SK-N-MC (cell line): ENCODE measurements around the gene NANP.
"Not testable (repeated sequence)": the region's sequence is repeated elsewhere in the genome, so short reads cannot be mapped to it uniquely, and the experiment has no call there.

ENCODE experiments used
- DNase-seq: peaks from one replicate; pipeline ENCODE4 v3.0.0-alpha.2; 2011; ENCODE audit warnings: low read depth, low spot score
- H3K27ac ChIP-seq: fragments of 200-600 bp; sonication (generic); 2 replicates; pipeline ENCODE4 v1.5.1; 2016; ENCODE audit warnings: mixed run types
- H3K36me3 ChIP-seq: fragments of 200-600 bp; sonication (generic); 2 replicates; pipeline ENCODE4 v1.6.1; 2017; ENCODE audit warnings: antibody characterized with exemption, low read length, mixed read lengths; ENCODE audit not compliant: insufficient read depth
- H3K4me3 ChIP-seq: fragments of 200-600 bp; sonication (generic); 2 replicates; pipeline ENCODE4 v1.5.1; 2016
- H3K9ac ChIP-seq: fragments of 200-600 bp; sonication (generic); 2 replicates; pipeline ENCODE4 v1.8.0; 2017; ENCODE audit warnings: mixed run types, mixed read lengths; ENCODE audit not compliant: insufficient read length
- H3K9me3 ChIP-seq: fragments of 200-600 bp; sonication (generic); 2 replicates; pipeline ENCODE4 v1.6.1; 2017; ENCODE audit warnings: low read depth, mild to moderate bottlenecking, antibody characterized with exemption, low read length, moderate library complexity, mixed read lengths
- EZH2 ChIP-seq: fragments of 200-600 bp; sonication (generic); IDR thresholded peaks from one replicate; pipeline ENCODE4 v1.6.1; 2017; ENCODE audit warnings: antibody characterized with exemption
- FOXP2 ChIP-seq: optimal IDR thresholded peaks from 2 replicates; pipeline ENCODE3; 2011; ENCODE audit warnings: mild to moderate bottlenecking, moderate library complexity; ENCODE audit not compliant: insufficient read depth; ENCODE audit errors: extremely low read length, control extremely low read depth
- POLR2AphosphoS5 ChIP-seq: IDR thresholded peaks from 2 replicates; pipeline ENCODE4 v1.6.1; 2012; ENCODE audit warnings: mild to moderate bottlenecking, low read depth, low read length, borderline replicate concordance

NANP gene

GRCh38 chr20:25600632-25601031, 23.2 kb downstream of the NANP start:
- TF ChIP-seq POLR2AphosphoS5 (no peak), EZH2 (no peak), FOXP2 (no peak)
- Histone ChIP-seq H3K9ac (no peak overlapping the region), H3K9me3 (no peaks in the 10 kb centered on the region), H3K27ac (no peak overlapping the region), H3K4me3 (no peak overlapping the region), H3K36me3 (no peaks in the 10 kb centered on the region)
- no peak for DNase-seq

DNA sequence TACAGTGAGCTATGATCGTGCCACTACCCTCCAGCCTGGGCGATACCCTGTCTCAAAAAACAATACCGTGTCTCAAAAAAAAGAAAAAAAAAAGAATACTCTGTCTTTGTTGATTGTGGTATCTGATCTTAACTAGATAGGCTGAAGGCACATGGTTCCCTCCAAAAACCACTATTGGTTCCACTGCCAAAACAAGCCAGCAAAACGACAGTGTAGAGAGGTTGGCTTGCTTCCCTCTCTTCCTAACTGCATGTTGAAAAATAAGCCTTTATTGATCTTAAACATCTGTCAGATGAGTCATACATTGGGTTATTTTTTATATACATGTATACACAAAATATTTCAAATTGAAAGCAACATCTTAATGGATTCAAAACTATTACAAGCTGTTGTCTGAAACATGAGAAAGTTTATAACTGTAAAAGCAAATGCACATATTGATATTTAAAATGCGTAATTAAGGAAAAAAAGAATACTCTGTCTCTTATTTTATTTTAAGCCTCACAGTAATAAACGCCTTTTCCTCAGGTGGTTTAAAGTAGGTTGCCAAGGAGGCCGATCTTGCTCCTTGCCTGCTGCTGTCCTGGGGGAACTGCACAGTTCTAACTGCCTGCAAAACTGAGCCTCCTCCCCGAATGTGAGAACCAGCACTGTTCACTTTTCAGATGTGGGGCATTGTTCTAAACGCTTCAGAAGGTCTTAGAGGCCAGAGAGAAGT, 31.5 kb downstream of the NANP start:
- Histone ChIP-seq H3K27ac (no peak overlapping the region), H3K9me3 (no peaks in the 10 kb centered on the region), H3K4me3 (no peak overlapping the region), H3K9ac (no peak overlapping the region), H3K36me3 (no peaks in the 10 kb centered on the region)
- no peak for DNase-seq
- TF ChIP-seq FOXP2, result no peak
- TF ChIP-seq EZH2, result no peak
- no peak for TF ChIP-seq POLR2AphosphoS5

GRCh38 chr20:25590778-25591177, 33.0 kb downstream of the NANP start:
- H3K27ac ChIP-seq, H3K9me3 ChIP-seq, DNase-seq, H3K4me3 ChIP-seq, H3K36me3 ChIP-seq, H3K9ac ChIP-seq: not testable (repeated sequence)

GRCh38 chr20:25588491-25588890, 35.3 kb downstream of the NANP start:
- TF ChIP-seq FOXP2, result no peak
- no peak for TF ChIP-seq EZH2
- no peak for TF ChIP-seq POLR2AphosphoS5
- H3K9me3 ChIP-seq, result no peaks in the 10 kb centered on the region

GRCh38 chr20:25587536-25587935, 36.3 kb downstream of the NANP start:
- no peak for TF ChIP-seq FOXP2
- no peak for DNase-seq
- no peak overlapping the region for H3K4me3 ChIP-seq
- H3K9ac ChIP-seq, result no peak overlapping the region
- no peak overlapping the region for H3K27ac ChIP-seq
- H3K36me3 ChIP-seq, result 0 out of 2 replicates have a peak, but pooled peaks cover 5% of the 10 kb centered on the region
- no peaks in the 10 kb centered on the region for H3K9me3 ChIP-seq

More at GRCh38 chr20:25588491-25588890, 35.3 kb downstream of the NANP start:
- DNase-seq, result no peak
- Histone ChIP-seq H3K4me3 (no peak overlapping the region), H3K36me3 (0 out of 2 replicates have a peak, but pooled peaks cover 2% of the 10 kb centered on the region), H3K9ac (no peak overlapping the region), H3K27ac (no peak overlapping the region)

- Histone ChIP-seq H3K36me3 (0 out of 2 replicates have a peak, but pooled peaks cover 5% of the 10 kb centered on the region), H3K9ac (no peak overlapping the region), H3K27ac (no peak overlapping the region), H3K4me3 (no peak overlapping the region), H3K9me3 (no peaks in the 10 kb centered on the region)
- no peak for DNase-seq
- TF ChIP-seq EZH2 (no peak), POLR2AphosphoS5 (no peak), FOXP2 (no peak)
These were observed 36.9 kb downstream of the NANP start for GRCh38 chr20:25586877-25587276.

- peak within 1 kb of the TSS; percentile 95 for H3K4me3 ChIP-seq
- DNase-seq, result no peak
- peaks cover 10% of the 10 kb centered on the region; the same call in 1 of the 2 replicates for H3K36me3 ChIP-seq
- H3K9me3 ChIP-seq, result no peaks in the 10 kb centered on the region
- H3K27ac ChIP-seq, result peak within 1 kb of the TSS; percentile 80
- TF ChIP-seq EZH2 (no peak), FOXP2 (no peak), POLR2AphosphoS5 (peak; percentile 79)
- H3K9ac ChIP-seq, result peak within 1 kb of the TSS; percentile 94
These were observed 38.7 kb downstream of the NANP start, which contains the start of gene NINL for GRCh38 chr20:25584905-25585704. NINL (minus strand) TSS chr20:25585531; CDS start chr20:25526587, 58,944 bp downstream.

GRCh38 chr20:25583607-25584006, 40.2 kb downstream of the NANP start:
- peak overlapping the region; percentile 95 for H3K4me3 ChIP-seq
- H3K9ac ChIP-seq, H3K27ac ChIP-seq, DNase-seq, H3K9me3 ChIP-seq: not testable (repeated sequence)
- peaks cover 14% of the 10 kb centered on the region; the same call in 1 of the 2 replicates for H3K36me3 ChIP-seq
